Right lobe of liver (tissue), 6 donors: ENCODE measurements around the gene CDCA5. TPM values are rescaled to one million over a fixed set of nuclear protein-coding genes. Genes with fewer than 3 reads are reported as not detected.

Source experiments
- ATAC-seq, 4 donors: fragments of 200-7000 bp; cut with Tn5 transposase; one replicate each; pipeline ENCODE4 v1.9.1; 2020; ENCODE audit warnings: mild to moderate bottlenecking in 4 of 4, moderate library complexity in 4 of 4
- DNase-seq, 3 donors: peaks; one replicate each; pipeline ENCODE4 v3.0.0-alpha.2; 2020
- H3K27ac ChIP-seq, 3 donors: fragments of 200-600 bp; one replicate each; pipeline ENCODE4 v1.8.0; 2022
- H3K27me3 ChIP-seq, 2 donors: fragments of 200-600 bp; one replicate each; pipeline ENCODE4 v1.8.0; 2022
- H3K36me3 ChIP-seq, 4 donors: fragments of 200-600 bp; sonication (generic) in 1 of 4; one replicate each; pipeline versions ENCODE4 v1.5.1 to v1.8.0; 2017 to 2022; ENCODE audit warnings: control low read depth in 1 of 4
- H3K4me1 ChIP-seq, 4 donors: fragments of 200-600 bp; sonication (generic) in 1 of 4; one replicate each; pipeline versions ENCODE4 v1.5.1 to v1.8.0; 2017 to 2022; ENCODE audit warnings: control low read depth in 1 of 4
- H3K4me3 ChIP-seq, 3 donors: fragments of 200-600 bp; one replicate each; pipeline ENCODE4 v1.8.0; 2022
- H3K9me3 ChIP-seq, 4 donors: fragments of 200-600 bp; sonication (generic) in 1 of 4; one replicate each; pipeline versions ENCODE4 v1.5.1 to v1.8.0; 2017 to 2022; ENCODE audit warnings: control low read depth in 1 of 4
- POLR2A ChIP-seq: fragments of 450-650 bp; IDR thresholded peaks from one replicate; pipeline ENCODE4 v1.6.1; 2017; ENCODE audit warnings: antibody characterized with exemption, mild to moderate bottlenecking
- WGBS: methylation state at CpG from one replicate; pipeline ENCODE4 v1.1.6; 2018; ENCODE audit warnings: low coverage, low lambda C conversion rate; ENCODE audit not compliant: insufficient coverage; ENCODE audit errors: missing lambda C conversion rate; 5-methylcytosine and 5-hydroxymethylcytosine counted together
- intact Hi-C, 2 donors: fragments of 100-400 bp; cut with DNase I; formaldehyde crosslinking; loops; one replicate each; pipeline versions ENCODE4 v1.11.2 to v1.14.1; 2022
- total RNA-seq, 6 experiments: library from RNA; depleted of rRNA in 2 of 6; stranded (reverse); fragments of >200 nt in 2 of 6; fragmentation: NEBNext Ultra II Directional in 3 of 6; extraction: Animal tissue kit (Norgen Biotek cat#: 25700) in 3 of 6; gene quantifications; one replicate each; pipeline versions ENCODE4 v1.1.0 to v1.2.4, GENCODE V29; 2016 to 2023
- TF ChIP-seq, protein P1 (sequence below), 4 donors: fragments of 200-600 bp in 3 of 4; fragments of 450-650 bp in 1 of 4; IDR thresholded peaks; one replicate each; pipeline versions ENCODE4 v1.5.1 to v1.8.0; 2016 to 2022; ENCODE audit warnings: antibody characterized with exemption in 4 of 4, mild to moderate bottlenecking in 2 of 4
- donor health status: DM: no; HTN: yes; CAD: no.
- donor health status: DM: no; HTN: no; CAD: no.
- donor health status: DM: no; HTN: no; CAD: no.
- donor health status: DM: no; HTN: yes; CAD: no.
- donor health status: DM: no; HTN: yes; CAD: no.

The CDCA5 gene
- total RNA-seq, 6 experiments from 2014 or later = 0.31 to 2.3 (median 1.0) TPM

DNA sequence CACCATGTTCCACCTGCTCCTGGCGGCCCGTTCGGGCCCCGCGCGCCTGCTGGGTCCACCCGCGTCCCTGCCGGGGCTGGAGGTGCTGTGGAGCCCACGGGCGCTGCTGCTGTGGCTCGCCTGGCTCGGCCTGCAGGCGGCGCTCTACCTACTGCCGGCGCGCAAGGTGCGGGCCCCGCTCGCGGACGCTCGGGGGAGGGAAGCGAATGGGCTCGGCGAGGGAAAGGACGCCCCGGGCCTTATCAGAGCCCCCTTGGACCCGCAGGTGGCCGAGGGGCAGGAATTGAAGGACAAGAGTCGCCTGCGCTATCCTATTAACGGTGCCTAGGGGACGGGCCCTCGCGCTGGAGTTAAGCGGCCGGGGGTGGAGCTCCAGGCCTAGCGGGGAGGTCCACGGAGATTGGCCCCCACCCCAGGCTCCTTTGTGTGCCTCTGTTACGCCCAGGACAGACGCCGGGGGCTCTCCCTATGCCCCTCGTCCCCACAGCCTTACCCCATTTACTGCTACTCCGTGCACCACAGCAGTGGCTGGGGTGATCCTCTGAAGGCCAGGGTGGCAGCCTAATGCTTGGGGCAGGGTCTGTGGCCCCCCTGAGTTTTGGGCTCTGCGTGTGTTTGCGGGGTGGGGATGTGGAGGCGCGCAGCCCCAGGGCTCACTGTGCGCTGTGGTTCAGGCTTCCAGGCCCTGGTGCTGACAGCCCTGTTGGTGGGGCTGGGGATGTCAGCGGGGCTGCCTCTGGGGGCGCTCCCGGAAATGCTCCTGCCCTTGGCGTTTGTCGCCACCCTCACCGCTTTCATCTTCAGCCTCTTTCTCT lies 28.9 kb upstream of the CDCA5 start:
- no peaks in the 10 kb centered on the region for H3K9me3 ChIP-seq
- ATAC-seq (peak; percentile 38 to 64 (median 44)), DNase-seq (peak; percentile 73 to 82 (median 75))
- peak overlapping the region; percentile 54 to 62 (median 54) for H3K4me3 ChIP-seq
- H3K27ac ChIP-seq = peak overlapping the region; percentile 64 to 93 (median 69)
- H3K27me3 ChIP-seq = no peaks in the 10 kb centered on the region
- TF ChIP-seq, protein P1, sequence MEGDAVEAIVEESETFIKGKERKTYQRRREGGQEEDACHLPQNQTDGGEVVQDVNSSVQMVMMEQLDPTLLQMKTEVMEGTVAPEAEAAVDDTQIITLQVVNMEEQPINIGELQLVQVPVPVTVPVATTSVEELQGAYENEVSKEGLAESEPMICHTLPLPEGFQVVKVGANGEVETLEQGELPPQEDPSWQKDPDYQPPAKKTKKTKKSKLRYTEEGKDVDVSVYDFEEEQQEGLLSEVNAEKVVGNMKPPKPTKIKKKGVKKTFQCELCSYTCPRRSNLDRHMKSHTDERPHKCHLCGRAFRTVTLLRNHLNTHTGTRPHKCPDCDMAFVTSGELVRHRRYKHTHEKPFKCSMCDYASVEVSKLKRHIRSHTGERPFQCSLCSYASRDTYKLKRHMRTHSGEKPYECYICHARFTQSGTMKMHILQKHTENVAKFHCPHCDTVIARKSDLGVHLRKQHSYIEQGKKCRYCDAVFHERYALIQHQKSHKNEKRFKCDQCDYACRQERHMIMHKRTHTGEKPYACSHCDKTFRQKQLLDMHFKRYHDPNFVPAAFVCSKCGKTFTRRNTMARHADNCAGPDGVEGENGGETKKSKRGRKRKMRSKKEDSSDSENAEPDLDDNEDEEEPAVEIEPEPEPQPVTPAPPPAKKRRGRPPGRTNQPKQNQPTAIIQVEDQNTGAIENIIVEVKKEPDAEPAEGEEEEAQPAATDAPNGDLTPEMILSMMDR (IDR thresholded peaks at IDR 0.05) = peak; percentile 85 to 97 (median 91)
- TF ChIP-seq POLR2A = peak; percentile 15
- peaks cover 0 to 44% (median 24%) of the 10 kb centered on the region in 4 donors for H3K4me1 ChIP-seq
- peaks cover 0 to 7% (median 3%) of the 10 kb centered on the region in 4 donors for H3K36me3 ChIP-seq
- intact Hi-C loops = loop anchor here in 1 of 2 donors (5.0 kb wide), 1 partner anchor 145 kb away; no protein-coding TSS in a partner anchor
- 0% methylated on average over 4 of the region's 57 CpGs for WGBS

DNA sequence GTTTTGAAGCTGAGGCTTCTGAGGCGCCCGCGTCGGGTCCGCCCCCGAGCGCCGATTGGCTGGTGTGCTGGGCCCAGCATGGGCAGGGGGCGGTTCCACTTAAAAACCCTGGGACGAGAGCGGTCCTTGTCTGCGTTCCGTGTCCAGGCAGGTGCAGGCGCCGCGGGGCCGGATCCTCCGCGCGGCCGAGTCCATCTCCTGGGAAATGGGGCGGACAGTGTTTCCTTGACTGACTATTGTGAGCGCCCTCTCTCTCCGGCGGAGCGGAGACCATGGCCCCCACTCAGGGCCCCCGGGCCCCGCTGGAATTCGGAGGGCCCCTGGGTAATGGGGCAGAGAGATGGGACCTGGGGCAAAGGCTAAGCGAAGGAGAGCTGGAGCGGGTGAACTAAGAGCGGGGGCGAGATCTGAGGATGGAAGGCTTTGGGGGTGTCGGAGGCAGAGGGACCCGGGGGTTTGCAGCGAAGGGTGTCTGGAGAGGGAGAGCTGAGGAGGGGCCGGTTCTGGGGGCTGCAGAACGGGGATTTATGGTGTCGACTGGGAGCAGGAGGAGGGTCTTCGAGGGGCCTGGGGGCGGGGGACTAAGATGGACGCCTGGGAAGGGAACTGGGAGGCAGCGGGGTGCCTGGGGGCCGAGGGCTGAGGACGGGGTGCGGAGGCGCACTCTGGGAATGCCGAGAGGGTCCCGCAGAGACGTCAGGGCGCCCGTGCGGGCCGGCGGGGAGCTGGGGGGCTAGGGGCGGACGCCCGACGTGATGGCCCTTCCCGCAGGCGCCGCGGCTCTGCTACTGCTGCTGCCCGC lies 28.1 kb upstream of the CDCA5 start, which contains the start of gene TM7SF2:
TSS of gene TM7SF2 (plus strand) at position 129 of the 802 bp plus-strand sequence. CDS start at position 273, 144 bp downstream.
- intact Hi-C loops = loop anchor here in 1 of 2 donors (5.0 kb wide), 1 partner anchor 145 kb away; no protein-coding TSS in a partner anchor
- Histone ChIP-seq H3K27me3 (no peaks in the 10 kb centered on the region), H3K4me3 (peak within 1 kb of the TSS; percentile 54 to 62 (median 54)), H3K9me3 (no peaks in the 10 kb centered on the region), H3K27ac (peak within 1 kb of the TSS; percentile 28 to 93 (median 69)), H3K4me1 (peaks cover 0 to 44% (median 24%) of the 10 kb centered on the region in 4 donors), H3K36me3 (peaks cover 0 to 9% (median 3%) of the 10 kb centered on the region in 4 donors)
- ATAC-seq (peak; percentile 80 to 89 (median 84)), DNase-seq (peak; percentile 98 to 99 (median 98))
- TF ChIP-seq, protein P1 (IDR thresholded peaks at IDR 0.05) = no peak
- peak; percentile 96 for TF ChIP-seq POLR2A
- 0% methylated on average over 17 of the region's 64 CpGs for WGBS

DNA sequence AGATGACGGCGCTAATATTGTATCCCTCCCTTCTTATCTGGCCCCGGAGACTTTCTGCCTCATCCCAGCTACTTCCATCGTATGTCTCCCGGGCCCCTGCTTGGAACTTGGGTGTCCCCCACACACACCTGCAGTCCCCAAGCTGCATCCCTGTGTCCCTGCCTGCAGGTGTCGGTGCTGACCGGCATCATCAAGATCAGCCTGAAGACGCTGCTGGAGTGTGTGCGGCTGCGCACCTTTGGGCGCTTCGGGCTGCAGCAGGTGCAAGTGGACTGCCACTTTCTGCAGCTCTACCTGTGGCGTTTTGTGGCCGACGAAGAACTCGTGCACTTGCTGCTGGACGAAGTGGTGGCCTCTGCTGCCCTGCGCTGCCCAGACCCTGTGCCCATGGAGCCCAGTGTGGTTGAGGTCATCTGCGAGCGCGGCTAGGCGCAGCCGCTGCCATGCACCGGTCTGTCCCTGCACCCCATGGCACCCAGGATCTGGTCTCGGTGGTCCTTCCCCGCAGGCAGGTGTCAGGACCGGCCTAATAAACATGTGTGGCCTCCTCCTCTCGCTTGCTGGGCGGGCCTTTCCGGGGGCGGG lies 27.4 kb upstream of the CDCA5 start:
- Histone ChIP-seq H3K4me3 (peak overlapping the region in 2 of 3 donors; percentile 54 to 62), H3K9me3 (no peaks in the 10 kb centered on the region), H3K36me3 (peaks cover 0 to 9% (median 3%) of the 10 kb centered on the region in 4 donors), H3K27me3 (no peaks in the 10 kb centered on the region), H3K27ac (peak overlapping the region in 2 of 3 donors; percentile 38 to 93), H3K4me1 (peaks cover 0 to 39% (median 21%) of the 10 kb centered on the region in 4 donors)
- no peak for TF ChIP-seq POLR2A
- TF ChIP-seq, protein P1 (IDR thresholded peaks at IDR 0.05) = no peak
- WGBS = 54% methylated on average over 21 of the region's 31 CpGs
- ATAC-seq (no peak), DNase-seq (no peak)
- intact Hi-C loops = loop anchor here in 1 of 2 donors (5.0 kb wide), 1 partner anchor 146 kb away; no protein-coding TSS in a partner anchor
